HCT116 (cell line): ENCODE measurements around the gene SRP19. TPM values are rescaled to one million over a fixed set of nuclear protein-coding genes. Genes with fewer than 3 reads are reported as not detected.

ENCODE experiments used
- ATAC-seq: fragments of 200-7000 bp; cut with Tn5 transposase; 2 replicates; pipeline ENCODE4 v1.9.1; 2020; ENCODE audit warnings: mild to moderate bottlenecking, moderate library complexity
- BruUV-seq: library from RNA; stranded (reverse); fragments of 400-500 nt; replicated peaks from 2 replicates; lab custom pipeline; 2021; lab: Mats Ljungman, UMichigan
- CTCF ChIA-PET: fragments of 300-600 bp; sonication (Branson Sonifier 250); formaldehyde crosslinking; loops from one replicate; lab custom pipeline; 2021; ENCODE audit warnings: antibody characterized with exemption; lab: Charles Lee
- POLR2A ChIA-PET: fragments of 300-600, 350-600 bp; sonication (Branson Sonifier 250); formaldehyde crosslinking; loops from one replicate; lab custom pipeline; 2021; ENCODE audit warnings: antibody characterized with exemption; lab: Charles Lee
- RAD21 ChIA-PET, 2 experiments: fragments of 300-600 bp; sonication (Branson Sonifier 250); formaldehyde crosslinking; loops; one replicate each; lab custom pipeline; 2023; ENCODE audit warnings: low total read pairs in 2 of 2; ENCODE audit not compliant: uncharacterized antibody in 2 of 2, unreplicated experiment in 2 of 2, low non-redundant PET in 1 of 2; lab: Charles Lee
- DNase-seq: peaks from one replicate; pipeline ENCODE4 v3.0.0-alpha.2; 2010; ENCODE audit warnings: low read depth, low spot score
- H2AFZ ChIP-seq: fragments of 200-600 bp; shearing (Covaris generic), sonication (generic); 2 replicates; pipeline ENCODE4 v1.6.1; 2017; ENCODE audit warnings: low read depth, mixed run types, mixed read lengths, antibody characterized with exemption, low read length; ENCODE audit not compliant: poor library complexity, severe bottlenecking
- H3K27ac ChIP-seq: 2 replicates; pipeline ENCODE4 v1.5.1; 2012; ENCODE audit warnings: low read depth, low read length
- H3K27me3 ChIP-seq: fragments of 200-600 bp; sonication (generic); 2 replicates; pipeline ENCODE4 v1.6.1; 2016; ENCODE audit warnings: mixed run types, low read length, mixed read lengths; ENCODE audit not compliant: insufficient read depth
- H3K36me3 ChIP-seq, 2 experiments: fragments of 200-500 bp in 1 of 2; fragments of 200-600 bp in 1 of 2; sonication (Bioruptor generic) in 1 of 2; sonication (generic) in 1 of 2; 2 replicates each; pipeline versions ENCODE4 v1.5.1 to v1.6.1; 2014 to 2016; ENCODE audit warnings: low read length in 2 of 2, inconsistent platforms in 1 of 2, mixed read lengths in 1 of 2, mixed run types in 1 of 2; ENCODE audit not compliant: insufficient read depth in 2 of 2, control insufficient read depth in 1 of 2
- H3K4me1 ChIP-seq, 2 experiments: fragments of 200-600 bp in 1 of 2; sonication (generic) in 1 of 2; 2 replicates each; pipeline versions ENCODE4 v1.5.1 to v1.6.1; 2012 to 2017; ENCODE audit warnings: low read length in 2 of 2, inconsistent platforms in 1 of 2, mild to moderate bottlenecking in 1 of 2, mixed read lengths in 1 of 2, mixed run types in 1 of 2, moderate library complexity in 1 of 2; ENCODE audit not compliant: insufficient read depth in 2 of 2, control insufficient read depth in 1 of 2
- H3K4me2 ChIP-seq: fragments of 200-600 bp; sonication (generic); 2 replicates; pipeline ENCODE4 v1.6.1; 2017; ENCODE audit warnings: mixed run types, low read length, mixed read lengths
- H3K4me3 ChIP-seq, 2 experiments: fragments of 200-600 bp in 1 of 2; sonication (generic) in 1 of 2; replicated peaks in 1 of 2; 2 replicates each; pipeline ENCODE4 v1.5.1; 2011 to 2016; ENCODE audit warnings: low read length in 2 of 2, control low read depth in 1 of 2, low read depth in 1 of 2, mild to moderate bottlenecking in 1 of 2, mixed read lengths in 1 of 2, mixed run types in 1 of 2
- H3K79me2 ChIP-seq: fragments of 200-600 bp; sonication (generic); 2 replicates; pipeline ENCODE4 v1.6.1; 2017; ENCODE audit warnings: mild to moderate bottlenecking, mixed run types, low read length, moderate library complexity, mixed read lengths; ENCODE audit not compliant: insufficient read depth
- H3K9ac ChIP-seq: fragments of 200-600 bp; sonication (generic); 2 replicates; pipeline ENCODE4 v1.6.1; 2016; ENCODE audit warnings: low read length, mixed read lengths
- H3K9me2 ChIP-seq: fragments of 200-600 bp; sonication (generic), shearing (Covaris generic); 2 replicates; pipeline ENCODE4 v1.6.1; 2017; ENCODE audit warnings: mixed run types, mild to moderate bottlenecking, moderate library complexity; ENCODE audit not compliant: insufficient read depth
- H3K9me3 ChIP-seq, 2 experiments: fragments of 200-500 bp in 1 of 2; fragments of 200-600 bp in 1 of 2; sonication (Bioruptor generic) in 1 of 2; sonication (generic) in 1 of 2; 2 replicates each; pipeline ENCODE4 v1.6.1; 2014 to 2017; ENCODE audit warnings: low read length in 2 of 2, mixed read lengths in 2 of 2, inconsistent platforms in 1 of 2, low read depth in 1 of 2, mild to moderate bottlenecking in 1 of 2, mixed run types in 1 of 2, moderate library complexity in 1 of 2; ENCODE audit not compliant: control insufficient read depth in 1 of 2, insufficient read depth in 1 of 2
- H4K20me1 ChIP-seq: fragments of 200-600 bp; sonication (generic), shearing (Covaris generic); 2 replicates; pipeline ENCODE4 v1.6.1; 2017; ENCODE audit warnings: mixed run types, mild to moderate bottlenecking, moderate library complexity; ENCODE audit not compliant: insufficient read depth
- EGR1 ChIP-seq: IDR thresholded peaks from 2 replicates; pipeline ENCODE4 v1.6.1; 2012; ENCODE audit warnings: low read depth
- EZH2phosphoT487 ChIP-seq: fragments of 200-600 bp; IDR thresholded peaks from 2 replicates; pipeline ENCODE4 v1.6.1; 2018; ENCODE audit warnings: antibody characterized with exemption, borderline replicate concordance
- JUND ChIP-seq: IDR thresholded peaks from 2 replicates; pipeline ENCODE4 v1.6.1; 2012
- POLR2A ChIP-seq: IDR thresholded peaks from 2 replicates; pipeline ENCODE4 v1.7.0; 2011; ENCODE audit warnings: borderline replicate concordance; ENCODE audit not compliant: insufficient read depth, insufficient read length; ENCODE audit errors: extremely low read depth
- RAD21 ChIP-seq: IDR thresholded peaks from 2 replicates; pipeline ENCODE4 v1.6.1; 2012; ENCODE audit warnings: low read depth, mild to moderate bottlenecking
- SRF ChIP-seq: IDR thresholded peaks from 2 replicates; pipeline ENCODE4 v1.6.1; 2012; ENCODE audit warnings: low read depth
- YY1 ChIP-seq: IDR thresholded peaks from 2 replicates; pipeline ENCODE4 v1.6.1; 2011; ENCODE audit warnings: low read length, low read depth, moderate library complexity, mild to moderate bottlenecking; ENCODE audit not compliant: insufficient replicate concordance; ENCODE audit errors: extremely low read depth
- ZFX ChIP-seq: fragments of 450-650 bp; IDR thresholded peaks from 2 replicates; pipeline ENCODE4 v1.6.1; 2017
- intact Hi-C: fragments of 100-400 bp; cut with micrococcal nuclease; formaldehyde crosslinking; loops from 2 replicates; pipeline ENCODE4 v1.10.0; 2022
- total RNA-seq: library from RNA; stranded (reverse); gene quantifications from one replicate; pipeline ENCODE4 v1.2.1, GENCODE V29; 2021; ENCODE audit not compliant: unreplicated experiment
- TF ChIP-seq, protein P1 (sequence below): IDR thresholded peaks from 2 replicates; pipeline ENCODE4 v1.6.1; 2011; ENCODE audit warnings: mild to moderate bottlenecking, low read length, moderate library complexity; ENCODE audit not compliant: insufficient replicate concordance; ENCODE audit errors: extremely low read depth
- TF ChIP-seq, protein P2 (sequence below), 3 experiments: fragments of 200-600 bp in 1 of 3; sonication (generic) in 1 of 3; IDR thresholded peaks in 2 of 3; conservative IDR thresholded peaks in 1 of 3; 2 replicates each; pipeline ENCODE4 v1.5.1; 2012 to 2017; ENCODE audit warnings: low read depth in 2 of 3, low read length in 2 of 3, antibody characterized with exemption in 1 of 3, borderline replicate concordance in 1 of 3, control low read depth in 1 of 3, mild to moderate bottlenecking in 1 of 3, mixed read lengths in 1 of 3, mixed run types in 1 of 3, moderate library complexity in 1 of 3; ENCODE audit not compliant: insufficient read depth in 1 of 3
- TF ChIP-seq, protein P3 (sequence below): IDR thresholded peaks from 2 replicates; pipeline ENCODE4 v1.6.1; 2012

Gene SRP19
- total RNA-seq, 1 experiment from 2014 or later = 45.3 TPM

DNA sequence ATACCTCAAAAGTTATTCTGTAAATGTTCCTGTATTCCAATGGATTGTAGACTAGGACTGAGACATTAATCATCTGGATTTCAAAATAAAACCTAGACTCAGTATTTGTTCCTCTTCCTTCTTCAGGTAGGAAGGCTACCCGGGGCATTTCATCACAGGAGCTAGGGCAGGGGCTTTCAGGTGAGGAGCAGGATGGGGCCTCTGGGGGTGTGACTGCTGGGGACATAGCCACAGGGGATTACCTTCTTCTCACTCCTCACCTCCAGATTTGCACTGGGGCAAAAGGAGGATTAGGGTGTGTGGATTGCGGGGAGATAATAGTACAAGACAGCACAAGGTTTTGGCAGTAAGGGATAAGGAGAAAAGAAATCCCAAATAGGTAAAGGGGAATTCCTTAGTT is 37.9 kb upstream of the SRP19 start:
- no TSS peak for BruUV-seq
- Histone ChIP-seq H3K4me3 (no peak overlapping the region), H3K79me2 (no peaks in the 10 kb centered on the region), H3K27ac (no peak overlapping the region), H3K4me1 (no peaks in the 10 kb centered on the region), H4K20me1 (no peaks in the 10 kb centered on the region), H3K9ac (no peak overlapping the region), H3K9me2 (no peaks in the 10 kb centered on the region), H3K4me2 (no peak overlapping the region), H2AFZ (no peak overlapping the region), H3K36me3 (peaks cover 0 to 3% of the 10 kb centered on the region in 2 experiments; a peak in 1 of 4 replicates)
- intact Hi-C loops = no loop called here
- ChIA-PET POLR2A (no interaction called here), CTCF (no interaction called here), RAD21 (no interaction called here)
- ATAC-seq = no peak
- no peak for DNase-seq
- TF ChIP-seq SRF (no peak), EGR1 (no peak), EZH2phosphoT487 (no peak), POLR2A (no peak), RAD21 (no peak), ZFX (no peak), YY1 (no peak), JUND (no peak)
- TF ChIP-seq, protein P1, sequence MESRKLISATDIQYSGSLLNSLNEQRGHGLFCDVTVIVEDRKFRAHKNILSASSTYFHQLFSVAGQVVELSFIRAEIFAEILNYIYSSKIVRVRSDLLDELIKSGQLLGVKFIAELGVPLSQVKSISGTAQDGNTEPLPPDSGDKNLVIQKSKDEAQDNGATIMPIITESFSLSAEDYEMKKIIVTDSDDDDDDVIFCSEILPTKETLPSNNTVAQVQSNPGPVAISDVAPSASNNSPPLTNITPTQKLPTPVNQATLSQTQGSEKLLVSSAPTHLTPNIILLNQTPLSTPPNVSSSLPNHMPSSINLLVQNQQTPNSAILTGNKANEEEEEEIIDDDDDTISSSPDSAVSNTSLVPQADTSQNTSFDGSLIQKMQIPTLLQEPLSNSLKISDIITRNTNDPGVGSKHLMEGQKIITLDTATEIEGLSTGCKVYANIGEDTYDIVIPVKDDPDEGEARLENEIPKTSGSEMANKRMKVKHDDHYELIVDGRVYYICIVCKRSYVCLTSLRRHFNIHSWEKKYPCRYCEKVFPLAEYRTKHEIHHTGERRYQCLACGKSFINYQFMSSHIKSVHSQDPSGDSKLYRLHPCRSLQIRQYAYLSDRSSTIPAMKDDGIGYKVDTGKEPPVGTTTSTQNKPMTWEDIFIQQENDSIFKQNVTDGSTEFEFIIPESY = no peak
- TF ChIP-seq, protein P2, sequence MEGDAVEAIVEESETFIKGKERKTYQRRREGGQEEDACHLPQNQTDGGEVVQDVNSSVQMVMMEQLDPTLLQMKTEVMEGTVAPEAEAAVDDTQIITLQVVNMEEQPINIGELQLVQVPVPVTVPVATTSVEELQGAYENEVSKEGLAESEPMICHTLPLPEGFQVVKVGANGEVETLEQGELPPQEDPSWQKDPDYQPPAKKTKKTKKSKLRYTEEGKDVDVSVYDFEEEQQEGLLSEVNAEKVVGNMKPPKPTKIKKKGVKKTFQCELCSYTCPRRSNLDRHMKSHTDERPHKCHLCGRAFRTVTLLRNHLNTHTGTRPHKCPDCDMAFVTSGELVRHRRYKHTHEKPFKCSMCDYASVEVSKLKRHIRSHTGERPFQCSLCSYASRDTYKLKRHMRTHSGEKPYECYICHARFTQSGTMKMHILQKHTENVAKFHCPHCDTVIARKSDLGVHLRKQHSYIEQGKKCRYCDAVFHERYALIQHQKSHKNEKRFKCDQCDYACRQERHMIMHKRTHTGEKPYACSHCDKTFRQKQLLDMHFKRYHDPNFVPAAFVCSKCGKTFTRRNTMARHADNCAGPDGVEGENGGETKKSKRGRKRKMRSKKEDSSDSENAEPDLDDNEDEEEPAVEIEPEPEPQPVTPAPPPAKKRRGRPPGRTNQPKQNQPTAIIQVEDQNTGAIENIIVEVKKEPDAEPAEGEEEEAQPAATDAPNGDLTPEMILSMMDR (IDR thresholded peaks at IDR 0.05 in 2 of 3, conservative IDR thresholded peaks at IDR 0.05 in 1 of 3; ENCODE audit: borderline replicate concordance in 1 of 3, insufficient read depth in 1 of 3, low read depth in 2 of 3, low read length in 2 of 3) = no peak
- TF ChIP-seq, protein P3, sequence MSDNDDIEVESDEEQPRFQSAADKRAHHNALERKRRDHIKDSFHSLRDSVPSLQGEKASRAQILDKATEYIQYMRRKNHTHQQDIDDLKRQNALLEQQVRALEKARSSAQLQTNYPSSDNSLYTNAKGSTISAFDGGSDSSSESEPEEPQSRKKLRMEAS = no peak
- TF ChIP-seq, all 23 proteins: peak for 0
- no peaks in the 10 kb centered on the region for H3K27me3 ChIP-seq
- H3K9me3 ChIP-seq = no peaks in the 10 kb centered on the region
